LNCaP clone FGC (cell line): ENCODE data around the gene LIM2.

Experiments used
- DNase-seq: peaks from one replicate; pipeline ENCODE4 v3.0.0-alpha.2; 2011; ENCODE audit warnings: low read depth
- H3K4me3 ChIP-seq: 2 replicates; pipeline ENCODE4 v1.5.1; 2011; ENCODE audit warnings: mild to moderate bottlenecking, low read depth, low read length, control low read depth
- CTCF ChIP-seq: IDR thresholded peaks from 2 replicates; pipeline ENCODE4 v1.5.1; 2012; ENCODE audit warnings: mild to moderate bottlenecking; ENCODE audit not compliant: control insufficient read depth, insufficient read depth; ENCODE audit errors: extremely low read depth

LIM2 gene

GRCh38 chr19:51356159-51356801, 31.5 kb downstream of the LIM2 start:
- no peak for TF ChIP-seq CTCF
- no peak for DNase-seq
- no peak overlapping the region for H3K4me3 ChIP-seq

GRCh38 chr19:51354742-51355148, 33.0 kb downstream of the LIM2 start:
- TF ChIP-seq CTCF, result no peak
- H3K4me3 ChIP-seq, result no peak overlapping the region
- no peak for DNase-seq

GRCh38 chr19:51354103-51354741, 33.6 kb downstream of the LIM2 start:
- TF ChIP-seq CTCF, result no peak
- DNase-seq, result no peak
- no peak overlapping the region for H3K4me3 ChIP-seq

- no peak for DNase-seq
- no peak overlapping the region for H3K4me3 ChIP-seq
- TF ChIP-seq CTCF, result no peak
Observed at GRCh38 chr19:51352783-51353360, 34.9 kb downstream of the LIM2 start.

- TF ChIP-seq CTCF, result no peak
- no peak overlapping the region for H3K4me3 ChIP-seq
- no peak for DNase-seq
Observed at GRCh38 chr19:51351266-51351990, 36.3 kb downstream of the LIM2 start.

GRCh38 chr19:51347209-51347928, 40.4 kb downstream of the LIM2 start:
- TF ChIP-seq CTCF, result no peak
- DNase-seq, result no peak
- H3K4me3 ChIP-seq, result no peak overlapping the region
